Muscle of leg (tissue), 11 donors: Measurements from ENCODE around the gene DNER. TPM values are rescaled to one million over a fixed set of nuclear protein-coding genes. Genes with fewer than 3 reads are reported as not detected.
A peak's percentile ranks its signal among the peaks of the same experiment; 100 is the strongest.

ENCODE experiments used
- DNase-seq: peaks from one replicate; pipeline ENCODE4 v3.0.0; 2013
- H3K27ac ChIP-seq: one replicate; pipeline ENCODE4 v1.5.1; 2013; ENCODE audit warnings: mild to moderate bottlenecking, low read length, control low read depth
- H3K27me3 ChIP-seq: one replicate; pipeline ENCODE4 v1.6.1; 2013; ENCODE audit warnings: low read length; ENCODE audit not compliant: control insufficient read depth, insufficient read depth
- H3K36me3 ChIP-seq: one replicate; pipeline ENCODE4 v1.6.1; 2013; ENCODE audit warnings: low read length; ENCODE audit not compliant: control insufficient read depth, insufficient read depth
- H3K4me1 ChIP-seq: one replicate; pipeline ENCODE4 v1.6.1; 2013; ENCODE audit warnings: low read length; ENCODE audit not compliant: control insufficient read depth, insufficient read depth
- H3K4me3 ChIP-seq: one replicate; pipeline ENCODE4 v1.5.1; 2013; ENCODE audit warnings: low read length, control low read depth
- H3K9me3 ChIP-seq: replicated peaks from 2 replicates; pipeline ENCODE4 v1.6.1; 2013; ENCODE audit warnings: low read depth, low read length; ENCODE audit not compliant: control insufficient read depth
- WGBS: methylation state at CpG from one replicate; pipeline ENCODE4 v1.1.5; 2013; ENCODE audit warnings: missing lambda C conversion rate; ENCODE audit not compliant: insufficient coverage; 5-methylcytosine and 5-hydroxymethylcytosine counted together
- polyA plus RNA-seq, 8 donors: library from polyadenylated mRNA; unstranded; fragments of 120-200 nt; gene quantifications; one replicate each; pipeline versions ENCODE4 v1.2.1 to v1.2.3, GENCODE V29; 2013; ENCODE audit warnings: inconsistent platforms in 1 of 8, low replicate concordance in 1 of 8; ENCODE audit not compliant: insufficient read length in 8 of 8, insufficient read depth in 1 of 8
- total RNA-seq: library from RNA; stranded (reverse); fragments of 120-200 nt; gene quantifications from one replicate; pipeline ENCODE4 v1.2.4, GENCODE V29; 2013

Gene DNER
- total and polyA plus RNA-seq, 9 donors = 0.57 to 3.2 (median 1.8) TPM

GRCh38 chr2:229531594-229531993 is 182.8 kb downstream of the DNER start:
- DNase-seq = no peak
- no peak overlapping the region for H3K4me3 ChIP-seq
- no CpG with 5 or more reads among the region's 2 CpGs for WGBS

GRCh38 chr2:229530434-229530833 is 183.9 kb downstream of the DNER start:
- peak; percentile 64 for DNase-seq
- Histone ChIP-seq H3K4me3 (no peak overlapping the region), H3K36me3 (no peaks in the 10 kb centered on the region), H3K9me3 (peaks cover 7% of the 10 kb centered on the region), H3K4me1 (peaks cover 4% of the 10 kb centered on the region), H3K27me3 (no peaks in the 10 kb centered on the region), H3K27ac (no peak overlapping the region)
- WGBS = 43% methylated on average over 4 of the region's 6 CpGs

More at GRCh38 chr2:229531594-229531993, 182.8 kb downstream of the DNER start:
- no peaks in the 10 kb centered on the region for H3K27me3 ChIP-seq
- peaks cover 7% of the 10 kb centered on the region for H3K9me3 ChIP-seq
- H3K4me1 ChIP-seq = peaks cover 4% of the 10 kb centered on the region
- H3K36me3 ChIP-seq = no peaks in the 10 kb centered on the region
- no peak overlapping the region for H3K27ac ChIP-seq

- Histone ChIP-seq H3K4me1 (peaks cover 4% of the 10 kb centered on the region), H3K36me3 (no peaks in the 10 kb centered on the region), H3K9me3 (peaks cover 7% of the 10 kb centered on the region), H3K27ac (no peak overlapping the region), H3K4me3 (no peak overlapping the region), H3K27me3 (no peaks in the 10 kb centered on the region)
- no CpG with 5 or more reads among the region's 5 CpGs for WGBS
- no peak for DNase-seq
These were observed 185.5 kb downstream of the DNER start for GRCh38 chr2:229528846-229529245.

GRCh38 chr2:229526951-229527350 is 187.4 kb downstream of the DNER start:
- WGBS = 82% methylated on average over 7 of the region's 10 CpGs
- H3K27ac ChIP-seq = no peak overlapping the region
- H3K27me3 ChIP-seq = no peaks in the 10 kb centered on the region
- H3K4me3 ChIP-seq = no peak overlapping the region
- DNase-seq = peak; percentile 30
- peaks cover 4% of the 10 kb centered on the region for H3K9me3 ChIP-seq
- H3K4me1 ChIP-seq = peaks cover 4% of the 10 kb centered on the region
- H3K36me3 ChIP-seq = no peaks in the 10 kb centered on the region

- no peak for DNase-seq
- 79% methylated on average over 6 of the region's 10 CpGs for WGBS
- Histone ChIP-seq H3K9me3 (no peaks in the 10 kb centered on the region), H3K4me1 (peaks cover 13% of the 10 kb centered on the region), H3K36me3 (no peaks in the 10 kb centered on the region), H3K4me3 (no peak overlapping the region), H3K27me3 (no peaks in the 10 kb centered on the region), H3K27ac (no peak overlapping the region)
These were observed 189.6 kb downstream of the DNER start for GRCh38 chr2:229524799-229525198.

DNA sequence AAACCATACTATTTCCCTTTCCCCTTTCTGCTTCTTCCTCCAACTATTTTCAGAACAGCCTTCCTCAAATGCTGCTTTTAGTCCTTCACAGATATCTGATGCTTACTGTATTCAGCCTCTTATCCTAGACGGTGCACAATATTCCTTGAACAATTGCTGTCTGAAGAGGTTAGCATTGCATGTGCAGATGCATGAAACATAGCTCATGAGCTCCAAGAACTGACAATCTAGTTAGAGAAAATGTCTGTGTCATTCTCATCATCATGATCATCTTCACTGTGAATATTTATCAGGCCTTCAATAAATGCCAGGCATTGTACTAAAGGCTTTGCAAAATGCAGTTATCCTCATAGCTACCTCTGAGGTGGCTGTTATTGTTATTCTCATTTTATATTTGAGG is 190.7 kb downstream of the DNER start:
- no CpG with 5 or more reads among the region's 1 CpG for WGBS
- no peak overlapping the region for H3K4me3 ChIP-seq

GRCh38 chr2:229521576-229521975 is 192.8 kb downstream of the DNER start:
- H3K36me3 ChIP-seq = no peaks in the 10 kb centered on the region
- H3K9me3 ChIP-seq = no peaks in the 10 kb centered on the region
- H3K4me3 ChIP-seq = no peak overlapping the region
- peaks cover 13% of the 10 kb centered on the region for H3K4me1 ChIP-seq
- peak; percentile 77 for DNase-seq
- H3K27me3 ChIP-seq = no peaks in the 10 kb centered on the region
- H3K27ac ChIP-seq = peak overlapping the region; percentile 84

More for the DNA sequence above, 190.7 kb downstream of the DNER start:
- H3K36me3 ChIP-seq = no peaks in the 10 kb centered on the region
- no peak for DNase-seq
- no peaks in the 10 kb centered on the region for H3K9me3 ChIP-seq
- H3K27ac ChIP-seq = no peak overlapping the region
- H3K4me1 ChIP-seq = peaks cover 13% of the 10 kb centered on the region
- no peaks in the 10 kb centered on the region for H3K27me3 ChIP-seq

GRCh38 chr2:229520691-229521096 is 193.7 kb downstream of the DNER start:
- H3K9me3 ChIP-seq = no peaks in the 10 kb centered on the region
- WGBS = 56% methylated on average over 1 of the region's 4 CpGs
- no peaks in the 10 kb centered on the region for H3K27me3 ChIP-seq
- DNase-seq = peak; percentile 98
- no peaks in the 10 kb centered on the region for H3K36me3 ChIP-seq
- H3K27ac ChIP-seq = peak overlapping the region; percentile 84
- peaks cover 13% of the 10 kb centered on the region for H3K4me1 ChIP-seq
- H3K4me3 ChIP-seq = no peak overlapping the region

DNA sequence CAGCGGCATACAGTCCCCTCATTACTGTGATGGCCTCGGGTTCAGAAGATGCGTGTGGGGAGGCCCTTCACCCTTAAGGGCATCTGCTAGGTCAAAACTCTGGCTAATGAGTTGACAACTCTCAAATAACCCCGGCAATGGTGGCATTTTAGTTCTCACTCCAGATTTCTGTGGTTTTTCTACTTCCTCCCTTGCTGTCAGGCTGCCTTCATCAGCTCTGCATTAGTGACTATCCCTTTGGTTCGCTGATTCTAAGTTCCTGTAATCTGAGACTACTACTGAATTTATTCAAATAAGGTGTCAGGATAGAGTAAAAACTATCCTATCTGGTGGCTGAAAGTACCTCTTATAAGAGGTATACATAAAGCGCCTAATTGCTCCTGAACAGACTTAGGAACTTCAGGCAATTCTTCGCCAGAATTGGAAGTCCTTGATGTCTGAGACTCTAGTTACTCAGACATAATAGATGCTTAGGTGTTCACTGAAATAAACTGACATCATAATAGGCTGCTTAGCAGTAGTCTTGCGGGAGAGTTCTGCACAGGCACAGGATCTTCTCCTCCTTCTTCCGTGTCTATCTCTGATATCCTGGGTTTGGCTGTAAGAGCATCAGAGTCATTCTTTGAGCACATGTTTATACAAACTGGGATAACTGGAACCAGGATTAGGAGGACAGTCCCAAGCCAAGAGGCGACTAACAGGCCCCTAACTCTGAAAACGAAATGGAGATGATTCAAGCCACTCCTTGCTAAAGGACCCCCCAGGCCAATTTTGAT is 194.5 kb downstream of the DNER start:
- no peak overlapping the region for H3K4me3 ChIP-seq
- no peaks in the 10 kb centered on the region for H3K9me3 ChIP-seq
- peak overlapping the region; percentile 71 for H3K27ac ChIP-seq
- peak; percentile 74 for DNase-seq
- no peaks in the 10 kb centered on the region for H3K27me3 ChIP-seq
- WGBS = 82% methylated on average over 6 of the region's 11 CpGs
- peaks cover 13% of the 10 kb centered on the region for H3K4me1 ChIP-seq
- no peaks in the 10 kb centered on the region for H3K36me3 ChIP-seq

GRCh38 chr2:229514273-229514895 is 200.0 kb downstream of the DNER start:
- no peaks in the 10 kb centered on the region for H3K9me3 ChIP-seq
- H3K4me1 ChIP-seq = no peaks in the 10 kb centered on the region
- no peak overlapping the region for H3K4me3 ChIP-seq
- peak overlapping the region; percentile 18 for H3K27ac ChIP-seq
- H3K27me3 ChIP-seq = no peaks in the 10 kb centered on the region
- no peaks in the 10 kb centered on the region for H3K36me3 ChIP-seq
- WGBS = no CpG with 5 or more reads among the region's 2 CpGs
- peak; percentile 86 for DNase-seq
